Astrocyte of the cerebellum (primary cell): ENCODE measurements around the gene HEPHL1.

Experiments used
- DNase-seq: peaks from one replicate; pipeline ENCODE4 v3.0.0-alpha.2; 2011; ENCODE audit warnings: low read depth
- H3K4me3 ChIP-seq: 2 replicates; pipeline ENCODE4 v1.5.1; 2011; ENCODE audit warnings: mild to moderate bottlenecking, low read depth, low read length, moderate library complexity
- in situ Hi-C: cut with HindIII; loops from 2 replicates; pipeline ENCODE4 v1.10.0; 2017; ENCODE audit warnings: low sequenced_read_pairs
- TF ChIP-seq, protein P1 (sequence below): IDR thresholded peaks from 2 replicates; pipeline ENCODE4 v1.5.1; 2012; ENCODE audit warnings: low read length, low read depth, moderate library complexity, mild to moderate bottlenecking; ENCODE audit errors: missing control alignments

HEPHL1 gene

GRCh38 chr11:93984196-93984567, 37.0 kb upstream of the HEPHL1 start:
- no peak for DNase-seq
- H3K4me3 ChIP-seq = no peak overlapping the region
- TF ChIP-seq, protein P1, sequence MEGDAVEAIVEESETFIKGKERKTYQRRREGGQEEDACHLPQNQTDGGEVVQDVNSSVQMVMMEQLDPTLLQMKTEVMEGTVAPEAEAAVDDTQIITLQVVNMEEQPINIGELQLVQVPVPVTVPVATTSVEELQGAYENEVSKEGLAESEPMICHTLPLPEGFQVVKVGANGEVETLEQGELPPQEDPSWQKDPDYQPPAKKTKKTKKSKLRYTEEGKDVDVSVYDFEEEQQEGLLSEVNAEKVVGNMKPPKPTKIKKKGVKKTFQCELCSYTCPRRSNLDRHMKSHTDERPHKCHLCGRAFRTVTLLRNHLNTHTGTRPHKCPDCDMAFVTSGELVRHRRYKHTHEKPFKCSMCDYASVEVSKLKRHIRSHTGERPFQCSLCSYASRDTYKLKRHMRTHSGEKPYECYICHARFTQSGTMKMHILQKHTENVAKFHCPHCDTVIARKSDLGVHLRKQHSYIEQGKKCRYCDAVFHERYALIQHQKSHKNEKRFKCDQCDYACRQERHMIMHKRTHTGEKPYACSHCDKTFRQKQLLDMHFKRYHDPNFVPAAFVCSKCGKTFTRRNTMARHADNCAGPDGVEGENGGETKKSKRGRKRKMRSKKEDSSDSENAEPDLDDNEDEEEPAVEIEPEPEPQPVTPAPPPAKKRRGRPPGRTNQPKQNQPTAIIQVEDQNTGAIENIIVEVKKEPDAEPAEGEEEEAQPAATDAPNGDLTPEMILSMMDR = no peak
- in situ Hi-C loops = no loop called here

DNA sequence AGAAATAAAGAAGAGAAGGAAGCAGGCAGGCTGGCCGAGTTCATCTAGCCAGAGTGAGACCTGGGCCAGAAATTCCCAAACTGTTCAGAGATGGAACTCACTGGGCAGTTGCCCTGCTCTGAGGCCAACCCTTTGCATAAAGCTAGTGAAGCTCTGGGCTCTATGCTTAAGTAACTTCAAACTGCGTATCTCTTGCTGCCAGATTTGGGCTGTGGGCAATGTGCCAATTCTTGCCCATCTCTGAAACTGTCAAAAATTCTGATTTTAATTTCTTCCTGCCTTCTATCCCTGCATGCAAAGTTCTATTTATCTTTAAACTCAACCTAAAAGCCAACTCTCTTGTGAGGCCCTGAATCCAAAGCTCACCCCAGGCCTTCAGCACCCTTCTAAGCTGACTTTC, 36.2 kb upstream of the HEPHL1 start:
- no peak overlapping the region for H3K4me3 ChIP-seq
- no peak for DNase-seq
- in situ Hi-C loops = no loop called here
- TF ChIP-seq, protein P1 = no peak

DNA sequence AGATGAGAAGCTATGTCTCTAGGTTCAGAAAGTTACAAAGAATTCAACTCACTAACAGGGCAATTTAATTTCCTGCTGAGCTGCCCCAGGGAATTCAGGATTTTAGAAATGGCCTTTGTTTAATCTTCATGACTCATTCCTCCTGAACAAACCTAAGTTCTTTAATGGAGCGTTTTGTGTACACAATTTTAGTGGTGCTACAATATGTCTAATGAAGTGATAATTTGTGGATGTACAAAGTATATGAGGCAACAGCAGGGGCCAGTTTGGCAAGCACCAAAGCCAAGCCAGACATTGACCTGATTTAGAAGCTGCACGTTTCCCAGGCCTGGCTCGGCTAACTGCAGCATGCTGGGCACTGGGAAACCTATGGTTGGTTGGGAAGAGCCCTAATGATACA, 34.4 kb upstream of the HEPHL1 start:
- TF ChIP-seq, protein P1 = no peak

GRCh38 chr11:93988455-93988854, 32.7 kb upstream of the HEPHL1 start:
- in situ Hi-C loops = no loop called here
- TF ChIP-seq, protein P1 = no peak
- no peak for DNase-seq
- no peak overlapping the region for H3K4me3 ChIP-seq

More for the DNA sequence above, 34.4 kb upstream of the HEPHL1 start:
- DNase-seq = peak; percentile 76
- no peak overlapping the region for H3K4me3 ChIP-seq
- in situ Hi-C loops = no loop called here

GRCh38 chr11:93988912-93989311, 32.2 kb upstream of the HEPHL1 start:
- in situ Hi-C loops = no loop called here
- TF ChIP-seq, protein P1 = no peak
- no peak for DNase-seq
- no peak overlapping the region for H3K4me3 ChIP-seq

- in situ Hi-C loops = no loop called here
- no peak overlapping the region for H3K4me3 ChIP-seq
- TF ChIP-seq, protein P1 = no peak
- DNase-seq = no peak
These were observed 27.4 kb upstream of the HEPHL1 start for GRCh38 chr11:93993747-93994146.

DNA sequence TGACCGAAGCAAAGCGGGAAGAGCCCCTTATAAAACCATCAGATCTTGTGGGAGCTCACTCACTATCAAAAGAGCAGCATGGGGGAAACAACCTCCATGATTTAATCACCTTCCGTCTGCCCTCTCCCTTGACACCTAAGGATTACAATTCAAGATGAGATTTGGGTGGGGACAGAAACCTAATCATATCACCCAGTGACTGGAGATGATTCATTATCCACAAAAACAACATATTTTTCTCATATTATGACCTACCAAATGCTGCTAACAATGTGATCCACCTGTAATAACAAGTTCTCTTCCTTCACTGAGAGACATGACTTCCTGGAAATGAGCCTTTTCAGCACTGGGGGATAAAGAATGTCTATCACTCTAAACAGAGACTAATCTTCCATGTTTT, 23.4 kb upstream of the HEPHL1 start:
- H3K4me3 ChIP-seq = no peak overlapping the region
- in situ Hi-C loops = no loop called here
- TF ChIP-seq, protein P1 = no peak
- no peak for DNase-seq
